A549 (cell line): ENCODE results near the gene BCLAF1. TPM values are rescaled to one million over a fixed set of nuclear protein-coding genes. Genes with fewer than 3 reads are reported as not detected.
A peak's percentile ranks its signal among the peaks of the same experiment; 100 is the strongest.

Experiments used
- ATAC-seq, 2 experiments: fragments of 200-7000 bp in 1 of 2; fragments of >200 bp in 1 of 2; cut with Nextera tagmentation in 1 of 2; cut with Tn5 transposase in 1 of 2; 3 replicates each; pipeline versions ENCODE4 v1.8.0 to v1.9.1; 2018 to 2020; ENCODE audit warnings: mild to moderate bottlenecking in 1 of 2, moderate library complexity in 1 of 2
- CTCF ChIA-PET: fragments of 300-600 bp; sonication (Branson Sonifier 250); formaldehyde crosslinking; extraction: SDS; loops from one replicate; lab custom pipeline; 2021; ENCODE audit warnings: antibody characterized with exemption, inconsistent platforms; lab: Yijun Ruan, JAX
- POLR2A ChIA-PET: fragments of 350-600 bp; formaldehyde crosslinking; extraction: SDS; loops from one replicate; lab custom pipeline; 2021; ENCODE audit warnings: antibody characterized with exemption, inconsistent platforms; lab: Yijun Ruan, JAX
- DNase-seq, 2 experiments: peaks; one replicate each; pipeline versions ENCODE4 v3.0.0 to v3.0.0-alpha.2; 2011 to 2016; ENCODE audit warnings: low read depth in 1 of 2, low spot score in 1 of 2
- FAIRE-seq: peaks from 2 replicates; lab custom pipeline; 2011; peaks lifted over from hg19 to GRCh38; lab: Jason Lieb, UNC
- H3K27ac ChIP-seq, 2 experiments: fragments of >200 bp; sonication (Bioruptor Twin); formaldehyde crosslinking; 3 replicates each; pipeline ENCODE4 v1.5.1; 2016 to 2017
- H3K4me1 ChIP-seq: fragments of >200 bp; sonication (Bioruptor Twin); formaldehyde crosslinking; 3 replicates; pipeline ENCODE4 v1.6.1; 2016
- H3K4me2 ChIP-seq: fragments of >200 bp; sonication (Bioruptor Twin); formaldehyde crosslinking; 3 replicates; pipeline ENCODE4 v1.6.1; 2016
- H3K4me3 ChIP-seq: fragments of >200 bp; sonication (Bioruptor Twin); formaldehyde crosslinking; 3 replicates; pipeline ENCODE4 v1.5.1; 2016
- H3K9me3 ChIP-seq: fragments of >200 bp; sonication (Bioruptor Twin); formaldehyde crosslinking; 3 replicates; pipeline ENCODE4 v1.6.1; 2016
- BCL3 ChIP-seq: fragments of >200 bp; sonication (Bioruptor Twin); formaldehyde crosslinking; IDR thresholded peaks from 3 replicates; pipeline ENCODE4 v1.6.1; 2016
- BHLHE40 ChIP-seq: IDR thresholded peaks from 2 replicates; pipeline ENCODE4 v1.6.1; 2012; ENCODE audit warnings: low read depth, low read length, inconsistent platforms
- CBX8 ChIP-seq: fragments of 200-600 bp; sonication (generic); IDR thresholded peaks from 2 replicates; pipeline ENCODE4 v1.6.1; 2016
- CHD2 ChIP-seq: fragments of 150-350 bp; IDR thresholded peaks from 2 replicates; pipeline ENCODE4 v1.6.1; 2014; ENCODE audit warnings: low read length; ENCODE audit not compliant: partially characterized antibody
- CHD4 ChIP-seq: fragments of 200-600 bp; sonication (generic); IDR thresholded peaks from 2 replicates; pipeline ENCODE4 v1.6.1; 2016; ENCODE audit warnings: antibody characterized with exemption, mild to moderate bottlenecking, borderline replicate concordance
- CTCF ChIP-seq: fragments of >200 bp; sonication (Bioruptor Twin); formaldehyde crosslinking; IDR thresholded peaks from 3 replicates; pipeline ENCODE4 v1.5.1; 2016
- EHF ChIP-seq: fragments of 250-450 bp; sonication (Bioruptor Pico); IDR thresholded peaks from 2 replicates; pipeline ENCODE4 v1.5.0; 2020; ENCODE audit warnings: mild to moderate bottlenecking
- EP300 ChIP-seq, 2 experiments: fragments of >200 bp; sonication (Bioruptor Twin); formaldehyde crosslinking; IDR thresholded peaks; 2 replicates in 1 of 2; 3 replicates in 1 of 2; pipeline ENCODE4 v1.6.1; 2016 to 2017
- ESRRA ChIP-seq: fragments of 150-350 bp; IDR thresholded peaks from 2 replicates; pipeline ENCODE4 v1.6.1; 2014; ENCODE audit warnings: mild to moderate bottlenecking, low read length, borderline replicate concordance
- HEYL ChIP-seq: fragments of 250-450 bp; sonication (Bioruptor Pico); IDR thresholded peaks from 2 replicates; pipeline ENCODE4 v1.8.0; 2021; ENCODE audit warnings: mild to moderate bottlenecking, moderate library complexity
- HMGXB4 ChIP-seq: fragments of 250-450 bp; sonication (Bioruptor Pico); IDR thresholded peaks from 2 replicates; pipeline ENCODE4 v1.5.0; 2021; ENCODE audit warnings: mild to moderate bottlenecking, moderate library complexity, borderline replicate concordance
- HOXB13 ChIP-seq: fragments of 250-450 bp; sonication (Bioruptor Pico); IDR thresholded peaks from 2 replicates; pipeline ENCODE4 v1.5.0; 2020; ENCODE audit warnings: low read depth, mild to moderate bottlenecking, moderate library complexity
- JUNB ChIP-seq: fragments of >200 bp; sonication (Bioruptor Twin); formaldehyde crosslinking; IDR thresholded peaks from 2 replicates; pipeline ENCODE4 v1.6.1; 2016
- MAFK ChIP-seq: fragments of 450-650 bp; IDR thresholded peaks from 2 replicates; pipeline ENCODE4 v1.6.1; 2014; ENCODE audit not compliant: partially characterized antibody
- POLR2A ChIP-seq: IDR thresholded peaks from 2 replicates; pipeline ENCODE4 v1.6.1; 2012; ENCODE audit warnings: mild to moderate bottlenecking, low read length
- POLR2AphosphoS2 ChIP-seq: conservative IDR thresholded peaks from 2 replicates; pipeline ENCODE4 v1.6.1; 2012; ENCODE audit warnings: low read length, improper control_type of control experiment, inconsistent platforms
- RAD21 ChIP-seq, 2 experiments: fragments of >200 bp in 1 of 2; sonication (Bioruptor Twin) in 1 of 2; formaldehyde crosslinking in 1 of 2; IDR thresholded peaks in 1 of 2; conservative IDR thresholded peaks in 1 of 2; 2 replicates in 1 of 2; 3 replicates in 1 of 2; pipeline ENCODE4 v1.6.1; 2012 to 2018; ENCODE audit warnings: inconsistent platforms in 1 of 2
- RNF2 ChIP-seq: fragments of 200-600 bp; sonication (generic); IDR thresholded peaks from 2 replicates; pipeline ENCODE4 v1.6.1; 2016; ENCODE audit warnings: low read depth, mild to moderate bottlenecking, antibody characterized with exemption, moderate library complexity, borderline replicate concordance
- SREBF2 ChIP-seq: fragments of 450-650 bp; IDR thresholded peaks from 2 replicates; pipeline ENCODE4 v1.6.1; 2014; ENCODE audit warnings: mild to moderate bottlenecking, moderate library complexity
- TP53 ChIP-seq: fragments of 250-450 bp; sonication (Bioruptor Pico); IDR thresholded peaks from 2 replicates; pipeline ENCODE4 v1.5.0; 2021; ENCODE audit warnings: mild to moderate bottlenecking, moderate library complexity
- USF2 ChIP-seq: fragments of 450-650 bp; IDR thresholded peaks from 2 replicates; pipeline ENCODE4 v1.6.1; 2014; ENCODE audit warnings: antibody characterized with exemption
- ZNF302 ChIP-seq: fragments of 250-450 bp; sonication (Bioruptor Pico); IDR thresholded peaks from 2 replicates; pipeline ENCODE4 v1.9.0; 2021; ENCODE audit warnings: inconsistent platforms, mild to moderate bottlenecking, moderate library complexity
- ZSCAN20 ChIP-seq: fragments of 250-450 bp; sonication (Bioruptor Pico); IDR thresholded peaks from 2 replicates; pipeline ENCODE4 v1.8.0; 2022; ENCODE audit warnings: mild to moderate bottlenecking, moderate library complexity
- WGBS: methylation state at CpG from one replicate; pipeline ENCODE4 v1.1.6; 2017; ENCODE audit errors: missing lambda C conversion rate; 5-methylcytosine and 5-hydroxymethylcytosine counted together
- polyA plus RNA-seq, 4 experiments: library from polyadenylated mRNA; depleted of rRNA in 3 of 4; stranded (reverse); fragments of >200 nt; fragmentation: RNase III in 1 of 4; extraction: RNeasy Plus Mini Kit Qiagen cat#74134 plus additional on column Dnase treatment in 1 of 4; gene quantifications; 2 replicates in 3 of 4; 3 replicates in 1 of 4; pipeline ENCODE4 v1.2.3, GENCODE V29; 2011 to 2017

BCLAF1 gene
- polyA plus RNA-seq, 2 of the 4 experiments (the other 2 are of a cell fraction), result 96.0 to 122 TPM

GRCh38 chr6:136337121-136337520, 47.5 kb upstream of the BCLAF1 start:
- H3K9me3 ChIP-seq, result no peaks in the 10 kb centered on the region
- no peaks in the 10 kb centered on the region for H3K4me1 ChIP-seq
- TF ChIP-seq RNF2 (no peak), USF2 (no peak), HEYL (no peak), JUNB (no peak), TP53 (CRISPR knock-in tag) (no peak), CHD2 (no peak), EP300 (IDR thresholded peaks at IDR 0.05) (no peak), POLR2A (no peak), ESRRA (no peak), HMGXB4 (no peak)
- no peak for FAIRE-seq
- no peak for ATAC-seq
- DNase-seq, result no peak
- H3K27ac ChIP-seq, result no peak overlapping the region
- WGBS, result 94% methylated on average over 3 of the region's 3 CpGs
- no peak overlapping the region for H3K4me3 ChIP-seq
- ChIA-PET POLR2A (no interaction called here), CTCF (interaction anchor here (0.7 to 2.3 kb wide), 5 partner anchors 13 to 455 kb away, joined by 3 to 7 read pairs (median 4); partner anchors contain the start of gene MAP3K5)
- no peak overlapping the region for H3K4me2 ChIP-seq

GRCh38 chr6:136335736-136336363, 46.2 kb upstream of the BCLAF1 start:
- no peak overlapping the region for H3K27ac ChIP-seq
- no peak for TF ChIP-seq RNF2
- no peak for TF ChIP-seq MAFK
- TF ChIP-seq ZSCAN20, result no peak
- FAIRE-seq (no peak), ATAC-seq (peak; percentile 33 to 36; a peak in 4 of 6 replicates), DNase-seq (no peak)
- no peak overlapping the region for H3K4me3 ChIP-seq
- H3K9me3 ChIP-seq, result no peaks in the 10 kb centered on the region
- no peak overlapping the region for H3K4me2 ChIP-seq
- WGBS, result 95% methylated on average over 11 of the region's 12 CpGs
- ChIA-PET POLR2A (no interaction called here), CTCF (interaction anchor here (1.2 to 2.3 kb wide), 3 partner anchors 12 to 214 kb away, joined by 3 to 7 read pairs (median 5); partner anchors contain the start of gene MAP7)
- no peaks in the 10 kb centered on the region for H3K4me1 ChIP-seq

- DNase-seq, result no peak
- POLR2A ChIA-PET, result no interaction called here
- no peak overlapping the region for H3K4me3 ChIP-seq
- TF ChIP-seq POLR2AphosphoS2, result 0 out of 2 replicates have a peak, but pooled peaks have one; percentile 43
- TF ChIP-seq RNF2, result no peak
- no peak for TF ChIP-seq CTCF
- no peak for TF ChIP-seq CHD4
- TF ChIP-seq, all 56 proteins: peak for 1
- Histone ChIP-seq H3K27ac (no peak overlapping the region), H3K4me1 (no peaks in the 10 kb centered on the region), H3K9me3 (no peaks in the 10 kb centered on the region), H3K4me2 (no peak overlapping the region)
- ATAC-seq (peak; percentile 35 to 68; a peak in 3 of 6 replicates), FAIRE-seq (no peak)
- 90% methylated on average over 9 of the region's 9 CpGs for WGBS
- CTCF ChIA-PET, result interaction anchor here (1.2 to 2.3 kb wide), 2 partner anchors 11 to 215 kb away, joined by 3 to 7 read pairs; partner anchors contain the start of gene MAP7
Observed at GRCh38 chr6:136334853-136335252, 45.2 kb upstream of the BCLAF1 start.

GRCh38 chr6:136334465-136334846, 44.8 kb upstream of the BCLAF1 start:
- WGBS, result 91% methylated on average over 11 of the region's 13 CpGs
- ATAC-seq, result peak in 1 of 2 experiments; percentile 17; a peak in 3 of 6 replicates
- ChIA-PET POLR2A (no interaction called here), CTCF (no interaction called here)
- Histone ChIP-seq H3K9me3 (no peaks in the 10 kb centered on the region), H3K4me2 (no peak overlapping the region), H3K4me3 (no peak overlapping the region), H3K4me1 (no peaks in the 10 kb centered on the region), H3K27ac (no peak overlapping the region)
- FAIRE-seq, result no peak
- DNase-seq, result no peak
- TF ChIP-seq CBX8 (no peak), SREBF2 (no peak), ZNF302 (CRISPR knock-in tag) (no peak), CTCF (no peak), EHF (CRISPR knock-in tag) (no peak), RAD21 (conservative IDR thresholded peaks at IDR 0.05 in 1 of 2, IDR thresholded peaks at IDR 0.05 in 1 of 2) (no peak), BHLHE40 (no peak), HEYL (no peak), HOXB13 (CRISPR knock-in tag) (no peak), BCL3 (no peak)
